H1 (cell line): ENCODE measurements around the gene LRIT2. TPM values are rescaled to one million over a fixed set of nuclear protein-coding genes. Genes with fewer than 3 reads are reported as not detected.

Source experiments
- CTCF ChIA-PET: fragments of 300-600 bp; sonication (Branson Sonifier 250); formaldehyde crosslinking; loops from one replicate; lab custom pipeline; 2021; ENCODE audit not compliant: partially characterized antibody; lab: Charles Lee
- POLR2A ChIA-PET: fragments of 300-600 bp; sonication (Branson Sonifier 250); formaldehyde crosslinking; loops from one replicate; lab custom pipeline; 2021; ENCODE audit warnings: inconsistent platforms; ENCODE audit not compliant: partially characterized antibody; lab: Charles Lee
- DNase-seq, 2 experiments: peaks; one replicate each; pipeline versions ENCODE4 v3.0.0 to v3.0.0-alpha.2; 2010 to 2022; ENCODE audit warnings: low spot score in 2 of 2, low read depth in 1 of 2, mixed read lengths in 1 of 2
- FAIRE-seq: peaks from 2 replicates; lab custom pipeline; 2011; peaks lifted over from hg19 to GRCh38; lab: Jason Lieb, UNC
- H2AFZ ChIP-seq: 2 replicates; pipeline ENCODE4 v1.8.1; 2012; ENCODE audit warnings: low read length, inconsistent platforms
- H2AK5ac ChIP-seq: 2 replicates; pipeline ENCODE4 v1.6.1; 2013; ENCODE audit warnings: low read depth, low read length
- H2BK120ac ChIP-seq: replicated peaks from 2 replicates; pipeline ENCODE3; 2013; ENCODE audit warnings: low read depth, low read length, inconsistent platforms
- H2BK12ac ChIP-seq: 2 replicates; pipeline ENCODE4 v1.6.1; 2013; ENCODE audit warnings: low read depth, low read length
- H2BK15ac ChIP-seq: 2 replicates; pipeline ENCODE4 v1.6.1; 2013; ENCODE audit warnings: low read length
- H2BK20ac ChIP-seq: 2 replicates; pipeline ENCODE4 v1.6.1; 2013; ENCODE audit warnings: low read length
- H2BK5ac ChIP-seq: 2 replicates; pipeline ENCODE4 v1.6.1; 2013; ENCODE audit warnings: low read depth, low read length
- H3K14ac ChIP-seq: 2 replicates; pipeline ENCODE4 v1.6.1; 2013; ENCODE audit warnings: inconsistent platforms; ENCODE audit not compliant: insufficient read length
- H3K18ac ChIP-seq: 2 replicates; pipeline ENCODE4 v1.6.1; 2013; ENCODE audit warnings: low read length; ENCODE audit errors: extremely low read depth
- H3K23ac ChIP-seq: 2 replicates; pipeline ENCODE4 v1.6.1; 2013; ENCODE audit warnings: inconsistent platforms; ENCODE audit not compliant: insufficient read length
- H3K23me2 ChIP-seq: 2 replicates; pipeline ENCODE4 v1.6.1; 2013; ENCODE audit warnings: low read depth, low read length
- H3K27ac ChIP-seq: 2 replicates; pipeline ENCODE4 v1.6.1; 2011; ENCODE audit warnings: low read depth, low read length, inconsistent platforms
- H3K27me3 ChIP-seq, 4 experiments: replicated peaks in 1 of 4; 1 replicate in 1 of 4; 2 replicates in 3 of 4; pipeline versions ENCODE4 v1.6.1 to v1.8.1; 2011 to 2013; ENCODE audit warnings: low read length in 3 of 4, mild to moderate bottlenecking in 3 of 4, inconsistent platforms in 2 of 4, mixed read lengths in 2 of 4, moderate library complexity in 1 of 4; ENCODE audit not compliant: control insufficient read depth in 3 of 4, insufficient read depth in 3 of 4; ENCODE audit errors: extremely low read depth in 1 of 4
- H3K36me3 ChIP-seq, 4 experiments: 2 replicates each; pipeline versions ENCODE4 v1.6.1 to v1.8.1; 2011 to 2013; ENCODE audit warnings: mild to moderate bottlenecking in 4 of 4, low read length in 3 of 4, moderate library complexity in 2 of 4, control low read depth in 1 of 4, inconsistent platforms in 1 of 4; ENCODE audit not compliant: insufficient read depth in 4 of 4, control insufficient read depth in 2 of 4
- H3K4ac ChIP-seq: replicated peaks from 2 replicates; pipeline ENCODE3; 2013; ENCODE audit warnings: low read length, low read depth, mixed read lengths, inconsistent platforms; ENCODE audit not compliant: insufficient read length
- H3K4me1 ChIP-seq, 4 experiments: replicated peaks in 1 of 4; 1 replicate in 1 of 4; 2 replicates in 3 of 4; pipeline versions ENCODE4 v1.6.1 to v1.8.1; 2011 to 2013; ENCODE audit warnings: low read length in 3 of 4, inconsistent platforms in 2 of 4, mixed read lengths in 1 of 4; ENCODE audit not compliant: insufficient read depth in 4 of 4, control insufficient read depth in 3 of 4
- H3K4me2 ChIP-seq, 2 experiments: 2 replicates each; pipeline versions ENCODE4 v1.6.1 to v1.8.1; 2011 to 2013; ENCODE audit warnings: low read depth in 2 of 2, low read length in 2 of 2, control low read depth in 1 of 2, inconsistent platforms in 1 of 2, mild to moderate bottlenecking in 1 of 2; ENCODE audit not compliant: insufficient read depth in 1 of 2
- H3K4me3 ChIP-seq, 4 experiments: fragments of 200-600, 300-600 bp in 1 of 4; sonication (generic), shearing (Covaris generic), sonication (Bioruptor Twin) in 1 of 4; 2 replicates each; pipeline versions ENCODE4 v1.5.1 to v1.8.1; 2011 to 2016; ENCODE audit warnings: low read length in 4 of 4, low read depth in 3 of 4, control low read depth in 2 of 4, inconsistent platforms in 2 of 4, mild to moderate bottlenecking in 2 of 4, mixed read lengths in 1 of 4, moderate library complexity in 1 of 4; ENCODE audit not compliant: insufficient read depth in 2 of 4; ENCODE audit errors: extremely low read depth in 1 of 4
- H3K56ac ChIP-seq: replicated peaks from 2 replicates; pipeline ENCODE3; 2013; ENCODE audit warnings: low read depth, mild to moderate bottlenecking, mixed read lengths, low read length, inconsistent platforms; ENCODE audit not compliant: insufficient read length
- H3K79me1 ChIP-seq: 2 replicates; pipeline ENCODE4 v1.6.1; 2013; ENCODE audit warnings: low read depth, low read length, control low read depth
- H3K79me2 ChIP-seq, 2 experiments: 2 replicates each; pipeline versions ENCODE4 v1.6.1 to v1.8.1; 2012 to 2013; ENCODE audit warnings: low read length in 2 of 2, mild to moderate bottlenecking in 2 of 2, inconsistent platforms in 1 of 2; ENCODE audit not compliant: insufficient read depth in 2 of 2, control insufficient read depth in 1 of 2
- H3K9ac ChIP-seq, 4 experiments: replicated peaks in 1 of 4; 1 replicate in 1 of 4; 2 replicates in 3 of 4; pipeline versions ENCODE4 v1.6.1 to v1.8.1; 2011 to 2013; ENCODE audit warnings: low read depth in 3 of 4, low read length in 3 of 4, control low read depth in 2 of 4, mild to moderate bottlenecking in 2 of 4, moderate library complexity in 2 of 4, inconsistent platforms in 1 of 4; ENCODE audit errors: extremely low read depth in 1 of 4
- H3K9me3 ChIP-seq, 2 experiments: 2 replicates each; pipeline versions ENCODE4 v1.6.1 to v1.8.1; 2012 to 2013; ENCODE audit warnings: mild to moderate bottlenecking in 2 of 2, moderate library complexity in 2 of 2, control low read depth in 1 of 2, inconsistent platforms in 1 of 2, low read depth in 1 of 2, low read length in 1 of 2, mixed read lengths in 1 of 2; ENCODE audit not compliant: insufficient read depth in 2 of 2
- H4K20me1 ChIP-seq, 2 experiments: replicated peaks in 1 of 2; 2 replicates each; pipeline versions ENCODE3 to v1.8.1; 2011 to 2013; ENCODE audit warnings: inconsistent platforms in 2 of 2, low read length in 2 of 2, mild to moderate bottlenecking in 1 of 2; ENCODE audit not compliant: insufficient read depth in 2 of 2, control insufficient read depth in 1 of 2
- H4K5ac ChIP-seq: 2 replicates; pipeline ENCODE4 v1.6.1; 2013; ENCODE audit warnings: low read length, low read depth, mixed read lengths, inconsistent platforms; ENCODE audit not compliant: insufficient read length
- H4K8ac ChIP-seq: 2 replicates; pipeline ENCODE4 v1.8.0; 2013; ENCODE audit warnings: mild to moderate bottlenecking, moderate library complexity, low read length, inconsistent platforms; ENCODE audit not compliant: insufficient read depth; ENCODE audit errors: extremely low read depth
- H4K91ac ChIP-seq: replicated peaks from 2 replicates; pipeline ENCODE3; 2013; ENCODE audit warnings: low read length, mixed read lengths, inconsistent platforms; ENCODE audit not compliant: insufficient read length
- CEBPB ChIP-seq: IDR thresholded peaks from 2 replicates; pipeline ENCODE4 v1.6.1; 2012; ENCODE audit warnings: low read depth, low read length
- CREB1 ChIP-seq: IDR thresholded peaks from 2 replicates; pipeline ENCODE4 v1.6.1; 2012; ENCODE audit warnings: inconsistent platforms
- CTBP2 ChIP-seq: IDR thresholded peaks from 2 replicates; pipeline ENCODE4 v1.7.0; 2011; ENCODE audit warnings: borderline replicate concordance, mild to moderate bottlenecking, moderate library complexity, mixed read lengths, low read length; ENCODE audit not compliant: insufficient read depth, insufficient read length
- CTCF ChIP-seq, 3 experiments: IDR thresholded peaks; 1 replicate in 2 of 3; 2 replicates in 1 of 3; pipeline versions ENCODE4 v1.5.1 to v1.6.1; 2011; ENCODE audit warnings: low read length in 3 of 3, mild to moderate bottlenecking in 3 of 3, inconsistent platforms in 2 of 3, low read depth in 1 of 3, moderate library complexity in 1 of 3; ENCODE audit not compliant: insufficient read depth in 1 of 3; ENCODE audit errors: control extremely low read depth in 1 of 3
- JUND ChIP-seq: IDR thresholded peaks from 2 replicates; pipeline ENCODE4 v1.6.1; 2011; ENCODE audit warnings: mild to moderate bottlenecking, improper control_type of control experiment, low read length
- KDM4A ChIP-seq: IDR thresholded peaks from one replicate; pipeline ENCODE4 v1.7.1; 2012; ENCODE audit warnings: low read depth, mild to moderate bottlenecking, moderate library complexity, low read length, inconsistent platforms; ENCODE audit not compliant: severe bottlenecking
- PHF8 ChIP-seq: fragments of 200-600 bp; sonication (generic); conservative IDR thresholded peaks from 2 replicates; pipeline ENCODE4 v1.7.1; 2012; ENCODE audit warnings: low read depth, mild to moderate bottlenecking, inconsistent platforms, low read length, moderate library complexity
- POU5F1 ChIP-seq: IDR thresholded peaks from 2 replicates; pipeline ENCODE4 v1.6.1; 2011; ENCODE audit warnings: low read depth, mild to moderate bottlenecking, low read length, moderate library complexity
- SIX5 ChIP-seq: IDR thresholded peaks from 2 replicates; pipeline ENCODE4 v1.6.1; 2011; ENCODE audit warnings: mild to moderate bottlenecking, low read depth, low read length
- SP1 ChIP-seq: IDR thresholded peaks from 2 replicates; pipeline ENCODE4 v1.6.1; 2011; ENCODE audit warnings: low read depth, low read length
- SP4 ChIP-seq: IDR thresholded peaks from 2 replicates; pipeline ENCODE4 v1.6.1; 2012; ENCODE audit warnings: low read length, inconsistent platforms
- TAF1 ChIP-seq: IDR thresholded peaks from 2 replicates; pipeline ENCODE4 v1.6.1; 2011; ENCODE audit warnings: mild to moderate bottlenecking, low read depth, low read length
- YY1 ChIP-seq: IDR thresholded peaks from 2 replicates; pipeline ENCODE4 v1.6.1; 2011; ENCODE audit warnings: low read depth, mild to moderate bottlenecking, low read length
- WGBS, 2 experiments: shearing (Covaris generic) in 1 of 2; methylation state at CpG; one replicate each; pipeline versions ENCODE4 v1.1.6 to v1.1.7; 2013 to 2015; ENCODE audit warnings: low lambda C conversion rate in 2 of 2, mixed read lengths in 2 of 2, inconsistent platforms in 1 of 2, low coverage in 1 of 2, missing lambda C conversion rate in 1 of 2; ENCODE audit not compliant: insufficient replicate concordance in 2 of 2, insufficient coverage in 1 of 2, insufficient read length in 1 of 2; ENCODE audit errors: extremely low coverage in 1 of 2, missing lambda C conversion rate in 1 of 2; 5-methylcytosine and 5-hydroxymethylcytosine counted together
- polyA plus RNA-seq, 7 experiments: library from polyadenylated mRNA; depleted of rRNA in 3 of 7; stranded (reverse) in 5 of 7; unstranded in 2 of 7; fragments of >200 nt in 5 of 7; fragments of 200-250 nt in 2 of 7; gene quantifications; 1 replicate in 5 of 7; 2 replicates in 1 of 7; 4 replicates in 1 of 7; pipeline versions ENCODE4 v1.2.1 to v1.2.3, GENCODE V29; 2011 to 2013; ENCODE audit warnings: missing spikeins in 2 of 7, mixed read lengths in 2 of 7
- total RNA-seq: library from RNA; stranded (reverse); fragmentation: NEBNext Ultra II Directional; extraction: Animal tissue kit (Norgen Biotek cat#: 25700); gene quantifications from 2 replicates; pipeline ENCODE4 v1.2.1, GENCODE V29; 2021

The LRIT2 gene
- total and polyA plus RNA-seq, 2 of the 8 experiments (the other 6 are each of a cell fraction or from before 2014, with no cell fraction given): not detected

- H3K36me3 ChIP-seq: no peaks in the 10 kb centered on the region
- H3K23me2 ChIP-seq: no peaks in the 10 kb centered on the region
- no peak overlapping the region for H4K8ac ChIP-seq
- CTCF ChIA-PET: interaction anchor here (0.6 to 8.8 kb wide), 17 partner anchors 9 to 324 kb away, joined by 3 to 113 read pairs (median 9); partner anchors contain the start of gene LRIT2
- H4K5ac ChIP-seq: no peak overlapping the region
- H3K18ac ChIP-seq: no peak overlapping the region
- H3K4me2 ChIP-seq: no peak overlapping the region
- H3K79me2 ChIP-seq: no peaks in the 10 kb centered on the region
- H2AFZ ChIP-seq: no peak overlapping the region
- H4K20me1 ChIP-seq: no peaks in the 10 kb centered on the region
- H3K9me3 ChIP-seq: no peaks in the 10 kb centered on the region
- no peak overlapping the region for H3K27ac ChIP-seq
- no peak overlapping the region for H3K4me3 ChIP-seq
- no peak overlapping the region for H2BK20ac ChIP-seq
- no peak overlapping the region for H3K4ac ChIP-seq
- H3K79me1 ChIP-seq: no peaks in the 10 kb centered on the region
- H3K56ac ChIP-seq: no peak overlapping the region
- DNase-seq (no peak), FAIRE-seq (no peak)
- H3K23ac ChIP-seq: no peak overlapping the region
- 85% methylated on average over 11 of the region's 11 CpGs; no CpG with 5 or more reads in 1 of the 2 experiments for WGBS, 2 experiments
- H2BK12ac ChIP-seq: no peak overlapping the region
- H4K91ac ChIP-seq: no peak overlapping the region
- H2AK5ac ChIP-seq: no peak overlapping the region
- peaks cover 0 to 4% (median 0%) of the 10 kb centered on the region in 4 experiments; a peak in 1 of 7 replicates for H3K4me1 ChIP-seq
- H2BK5ac ChIP-seq: no peak overlapping the region
- no peak overlapping the region for H2BK15ac ChIP-seq
- POLR2A ChIA-PET: no interaction called here
- no peak overlapping the region for H3K9ac ChIP-seq
- no peak overlapping the region for H2BK120ac ChIP-seq
- no peak overlapping the region for H3K14ac ChIP-seq
- H3K27me3 ChIP-seq: no peaks in the 10 kb centered on the region
- TF ChIP-seq PHF8 (no peak), CEBPB (no peak), KDM4A (no peak), SP4 (no peak), CREB1 (no peak), JUND (no peak), TAF1 (no peak), POU5F1 (no peak), CTBP2 (no peak), SP1 (no peak), SIX5 (no peak), YY1 (no peak), CTCF (IDR thresholded peaks at IDR 0.05; ENCODE audit: control extremely low read depth in 1 of 3, insufficient read depth in 1 of 3, low read depth in 1 of 3, low read length in 3 of 3) (no peak)
Measured at GRCh38 chr10:84213076-84213475, 12.3 kb downstream of the LRIT2 start.
